ENCODE results near the gene CDH11. TPM values are rescaled to one million over a fixed set of nuclear protein-coding genes. Genes with fewer than 3 reads are reported as not detected.

The CDH11 gene
- total RNA-seq, 1 experiment from 2014 or later, result 5.4 TPM

- Histone ChIP-seq H3K4me2 (ENCODE audit: insufficient read depth, insufficient read length, low read length) (no peak overlapping the region), H4K91ac (ENCODE audit: insufficient read length, low read depth, low read length) (no peak overlapping the region), H3T11ph (ENCODE audit: low read length) (no peak overlapping the region), H3K4ac (ENCODE audit: low read depth, low read length) (no peak overlapping the region), H3K23me2 (ENCODE audit: insufficient read length, low read depth, low read length, poor library complexity, severe bottlenecking) (peaks cover 26% of the 10 kb centered on the region), H3K9ac (ENCODE audit: extremely low read depth, insufficient read length, low read length) (no peak overlapping the region), H3K27me3 (ENCODE audit: insufficient read depth, low read length) (peaks cover 16% of the 10 kb centered on the region), H4K8ac (replicated peaks; ENCODE audit: insufficient read length, low read depth, low read length) (no peak overlapping the region), H2BK12ac (ENCODE audit: insufficient read length, low read depth, low read length) (no peak overlapping the region), H2BK15ac (ENCODE audit: low read depth, low read length) (no peak overlapping the region), H2AK5ac (ENCODE audit: insufficient read length, low read length) (no peak overlapping the region), H3K79me2 (ENCODE audit: insufficient read depth, low read length) (no peaks in the 10 kb centered on the region), H4K20me1 (ENCODE audit: control insufficient read depth, insufficient read depth, insufficient read length) (no peaks in the 10 kb centered on the region), H2BK120ac (ENCODE audit: low read depth, low read length, poor library complexity, severe bottlenecking) (no peak overlapping the region), H2BK5ac (ENCODE audit: insufficient read length, low read length) (no peak overlapping the region), H4K5ac (ENCODE audit: insufficient read length, low read depth, low read length) (no peak overlapping the region), H3K27ac (ENCODE audit: insufficient read length, low read depth, low read length) (no peak overlapping the region), H3K23ac (ENCODE audit: insufficient read length, low read depth, low read length) (no peak overlapping the region), H3K18ac (ENCODE audit: insufficient read length, low read depth, low read length) (no peak overlapping the region), H2BK20ac (ENCODE audit: low read depth, low read length, poor library complexity, severe bottlenecking) (no peak overlapping the region), H3K56ac (ENCODE audit: insufficient read length, low read depth, low read length) (no peak overlapping the region), H2AFZ (ENCODE audit: low read length) (peak overlapping the region; percentile 92), H3K4me1 (ENCODE audit: insufficient read depth, low read length) (no peaks in the 10 kb centered on the region; the same call in 1 of the 2 replicates), H3K14ac (ENCODE audit: insufficient read depth, low read length) (no peak overlapping the region), H3K79me1 (ENCODE audit: insufficient read depth, low read depth, low read length, poor library complexity, severe bottlenecking) (no peaks in the 10 kb centered on the region), H3K9me3 (ENCODE audit: control insufficient read depth, low read depth, low read length) (no peaks in the 10 kb centered on the region)
- no CpG with 5 or more reads among the region's 8 CpGs for WGBS (ENCODE audit: extremely low coverage, insufficient read length, low lambda C conversion rate)
- peaks cover 22 to 32% of the 10 kb centered on the region in 2 experiments for H3K4me1 Mint-ChIP-seq
- TF ChIP-seq CTCF (conservative IDR thresholded peaks at IDR 0.05), result peak; percentile 93
- DNase-seq, result peak; percentile 76
- peak overlapping the region in 1 of 3 experiments; percentile 65; a peak in 2 of 7 replicates for H3K27ac Mint-ChIP-seq
- no peaks in the 10 kb centered on the region for H3K36me3 Mint-ChIP-seq (ENCODE audit: insufficient read depth in 1 of 3, low read depth in 3 of 3)
- H3K9me3 Mint-ChIP-seq, result no peaks in the 10 kb centered on the region
- peak overlapping the region in 1 of 2 experiments; percentile 37; a peak in 1 of 5 replicates for H3K4me3 Mint-ChIP-seq
- H3K27me3 Mint-ChIP-seq (ENCODE audit: low read depth), result peaks cover 48% of the 10 kb centered on the region
Measured at GRCh38 chr16:65117811-65118448, 3.9 kb downstream of the CDH11 start.
